ENCODE data around the gene ARID4B.

GRCh38 chr1:235253219-235253962 lies 74.6 kb downstream of the ARID4B start:
- TF ChIP-seq POLR2A (IDR thresholded peaks at IDR 0.05; ENCODE audit: low read depth, low read length) (no peak), POLR2AphosphoS5 (IDR thresholded peaks at IDR 0.05; ENCODE audit: low read depth, low read length) (no peak)
